Right lobe of liver (tissue), 4 donors: ENCODE results near the gene GLRX5.

Experiments
- CTCF ChIP-seq, 4 donors: fragments of 200-600 bp in 3 of 4; fragments of 450-650 bp in 1 of 4; IDR thresholded peaks; one replicate each; pipeline versions ENCODE4 v1.5.1 to v1.8.0; 2016 to 2022; ENCODE audit warnings: antibody characterized with exemption in 4 of 4, mild to moderate bottlenecking in 2 of 4
- POLR2A ChIP-seq: fragments of 450-650 bp; IDR thresholded peaks from one replicate; pipeline ENCODE4 v1.6.1; 2017; ENCODE audit warnings: antibody characterized with exemption, mild to moderate bottlenecking
- donor health status: DM: no; HTN: no; CAD: no.
- donor health status: DM: no; HTN: no; CAD: no.
- donor health status: DM: no; HTN: yes; CAD: no.

GRCh38 chr14:95524706-95525512 lies 9.9 kb upstream of the GLRX5 start:
- TF ChIP-seq CTCF (IDR thresholded peaks at IDR 0.05) (no peak), POLR2A (no peak)
